Keratinocyte (primary cell): Measurements from ENCODE around the gene LARGE1. TPM values are rescaled to one million over a fixed set of nuclear protein-coding genes. Genes with fewer than 3 reads are reported as not detected.
"Not testable (repeated sequence)": the region's sequence is repeated elsewhere in the genome, so short reads cannot be mapped to it uniquely, and the experiment has no call there.

ENCODE experiments used
- DNase-seq: peaks from one replicate; pipeline ENCODE4 v3.0.0-alpha.2; 2011; ENCODE audit warnings: low read depth, missing footprints, low spot score
- FAIRE-seq: peaks from 2 replicates; lab custom pipeline; 2011; peaks lifted over from hg19 to GRCh38; lab: Jason Lieb, UNC
- H2AFZ ChIP-seq: 2 replicates; pipeline ENCODE4 v1.6.0; 2012; ENCODE audit warnings: low read length, control low read depth, inconsistent platforms; ENCODE audit not compliant: control insufficient read depth
- H3K27ac ChIP-seq: 2 replicates; pipeline ENCODE4 v1.5.1; 2011; ENCODE audit warnings: low read length; ENCODE audit not compliant: control insufficient read depth, insufficient read depth
- H3K27me3 ChIP-seq: 3 replicates; pipeline ENCODE4 v1.6.0; 2011; ENCODE audit warnings: low read length; ENCODE audit not compliant: control insufficient read depth, insufficient read depth; ENCODE audit errors: extremely low read depth
- H3K36me3 ChIP-seq, 2 experiments: 2 replicates in 1 of 2; 3 replicates in 1 of 2; pipeline ENCODE4 v1.5.1; 2011; ENCODE audit warnings: low read length in 2 of 2, mild to moderate bottlenecking in 1 of 2; ENCODE audit not compliant: control insufficient read depth in 2 of 2, insufficient read depth in 2 of 2; ENCODE audit errors: extremely low read depth in 1 of 2
- H3K4me1 ChIP-seq: 3 replicates; pipeline ENCODE4 v1.5.1; 2011; ENCODE audit warnings: low read length; ENCODE audit not compliant: control insufficient read depth, insufficient read depth; ENCODE audit errors: extremely low read depth
- H3K4me2 ChIP-seq: 3 replicates; pipeline ENCODE4 v1.6.0; 2011; ENCODE audit warnings: low read depth, low read length; ENCODE audit not compliant: control insufficient read depth, insufficient read depth; ENCODE audit errors: extremely low read depth
- H3K4me3 ChIP-seq, 3 experiments: fragments of 200-600 bp in 1 of 3; sonication (generic) in 1 of 3; 2 replicates in 2 of 3; 3 replicates in 1 of 3; pipeline ENCODE4 v1.5.1; 2011 to 2016; ENCODE audit warnings: low read length in 3 of 3, mild to moderate bottlenecking in 3 of 3, control low read depth in 2 of 3, inconsistent platforms in 1 of 3, low read depth in 1 of 3, mixed read lengths in 1 of 3, mixed run types in 1 of 3, moderate library complexity in 1 of 3; ENCODE audit not compliant: control insufficient read depth in 2 of 3, insufficient read depth in 2 of 3; ENCODE audit errors: extremely low read depth in 1 of 3
- H3K79me2 ChIP-seq: 2 replicates; pipeline ENCODE4 v1.6.0; 2012; ENCODE audit warnings: low read length; ENCODE audit not compliant: control insufficient read depth, insufficient read depth
- H3K9ac ChIP-seq: 3 replicates; pipeline ENCODE4 v1.6.0; 2011; ENCODE audit warnings: low read length; ENCODE audit not compliant: control insufficient read depth, insufficient read depth; ENCODE audit errors: extremely low read depth
- H3K9me1 ChIP-seq: 3 replicates; pipeline ENCODE4 v1.6.0; 2011; ENCODE audit warnings: low read length; ENCODE audit not compliant: control insufficient read depth, insufficient read depth; ENCODE audit errors: extremely low read depth
- H3K9me3 ChIP-seq: 2 replicates; pipeline ENCODE4 v1.5.1; 2012; ENCODE audit warnings: low read depth, low read length; ENCODE audit not compliant: control insufficient read depth
- H4K20me1 ChIP-seq: 3 replicates; pipeline ENCODE4 v1.6.0; 2011; ENCODE audit warnings: low read length; ENCODE audit not compliant: control insufficient read depth, insufficient read depth; ENCODE audit errors: extremely low read depth
- EZH2 ChIP-seq: IDR thresholded peaks from one replicate; pipeline ENCODE4 v1.6.1; 2012; ENCODE audit warnings: inconsistent platforms, mild to moderate bottlenecking, low read length, moderate library complexity
- dilution Hi-C: fragments of 300-500 bp; cut with MboI; formaldehyde crosslinking; loops from one replicate; pipeline ENCODE4 v1.7.0; 2020; ENCODE audit warnings: low sequenced_read_pairs; ENCODE audit not compliant: extremely low pct_ligation_motif_present
- polyA plus RNA-seq, 5 experiments: library from polyadenylated mRNA; depleted of rRNA in 3 of 5; stranded (reverse) in 3 of 5; stranded (forward) in 1 of 5; unstranded in 1 of 5; fragments of >200 nt; gene quantifications; 1 replicate in 1 of 5; 2 replicates in 3 of 5; 3 replicates in 1 of 5; pipeline versions ENCODE4 v1.2.1 to v1.2.3, GENCODE V29; 2011 to 2012; ENCODE audit warnings: missing spikeins in 2 of 5, low read depth in 1 of 5, low replicate concordance in 1 of 5
- TF ChIP-seq, protein P1 (sequence below), 3 experiments: IDR thresholded peaks in 1 of 3; conservative IDR thresholded peaks in 1 of 3; optimal IDR thresholded peaks in 1 of 3; 2 replicates in 2 of 3; 3 replicates in 1 of 3; pipeline versions ENCODE3 to v1.5.1; 2011; ENCODE audit warnings: low read length in 3 of 3, mild to moderate bottlenecking in 3 of 3, moderate library complexity in 2 of 3, control low read depth in 1 of 3, inconsistent platforms in 1 of 3; ENCODE audit not compliant: insufficient read depth in 2 of 3; ENCODE audit errors: extremely low read depth in 1 of 3

LARGE1 gene
- polyA plus RNA-seq, 1 donor (not counting 4 experiments of a cell fraction or from before 2014, with no cell fraction given), result 4.5 TPM

DNA sequence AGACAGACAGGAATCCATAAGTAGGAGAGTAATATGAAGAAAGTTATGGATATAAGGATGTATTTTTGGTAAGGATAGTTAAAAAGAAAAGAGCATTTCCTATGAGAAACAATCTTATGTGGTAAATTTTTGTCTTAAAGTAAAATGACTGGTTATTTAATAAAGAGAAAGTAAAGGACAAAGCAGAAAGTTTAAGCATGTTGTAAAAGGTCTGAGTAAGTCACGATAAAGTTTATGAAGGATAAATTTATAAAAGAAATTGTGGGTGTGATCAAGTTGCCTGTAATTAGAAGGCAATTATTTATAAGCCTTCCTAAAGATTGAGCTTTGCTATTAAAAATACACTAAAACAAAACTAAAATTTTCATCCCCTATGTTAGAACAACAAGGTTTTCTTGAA is 547.4 kb downstream of the LARGE1 start:
- H3K4me3 ChIP-seq, result no peak overlapping the region
- H3K4me1 ChIP-seq, result no peaks in the 10 kb centered on the region
- no peaks in the 10 kb centered on the region for H3K79me2 ChIP-seq
- TF ChIP-seq, protein P1, sequence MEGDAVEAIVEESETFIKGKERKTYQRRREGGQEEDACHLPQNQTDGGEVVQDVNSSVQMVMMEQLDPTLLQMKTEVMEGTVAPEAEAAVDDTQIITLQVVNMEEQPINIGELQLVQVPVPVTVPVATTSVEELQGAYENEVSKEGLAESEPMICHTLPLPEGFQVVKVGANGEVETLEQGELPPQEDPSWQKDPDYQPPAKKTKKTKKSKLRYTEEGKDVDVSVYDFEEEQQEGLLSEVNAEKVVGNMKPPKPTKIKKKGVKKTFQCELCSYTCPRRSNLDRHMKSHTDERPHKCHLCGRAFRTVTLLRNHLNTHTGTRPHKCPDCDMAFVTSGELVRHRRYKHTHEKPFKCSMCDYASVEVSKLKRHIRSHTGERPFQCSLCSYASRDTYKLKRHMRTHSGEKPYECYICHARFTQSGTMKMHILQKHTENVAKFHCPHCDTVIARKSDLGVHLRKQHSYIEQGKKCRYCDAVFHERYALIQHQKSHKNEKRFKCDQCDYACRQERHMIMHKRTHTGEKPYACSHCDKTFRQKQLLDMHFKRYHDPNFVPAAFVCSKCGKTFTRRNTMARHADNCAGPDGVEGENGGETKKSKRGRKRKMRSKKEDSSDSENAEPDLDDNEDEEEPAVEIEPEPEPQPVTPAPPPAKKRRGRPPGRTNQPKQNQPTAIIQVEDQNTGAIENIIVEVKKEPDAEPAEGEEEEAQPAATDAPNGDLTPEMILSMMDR (optimal IDR thresholded peaks at IDR 0.05 in 1 of 3, IDR thresholded peaks at IDR 0.05 in 1 of 3, conservative IDR thresholded peaks at IDR 0.05 in 1 of 3; ENCODE audit: extremely low read depth in 1 of 3, insufficient read depth in 2 of 3, low read length in 3 of 3), result no peak
- TF ChIP-seq EZH2, result no peak
- no peaks in the 10 kb centered on the region for H3K36me3 ChIP-seq
- H4K20me1 ChIP-seq, result no peaks in the 10 kb centered on the region
- H3K27me3 ChIP-seq, result no peaks in the 10 kb centered on the region
- H3K9me1 ChIP-seq, result no peaks in the 10 kb centered on the region
- H2AFZ ChIP-seq, result no peak overlapping the region
- no peaks in the 10 kb centered on the region for H3K9me3 ChIP-seq
- no peak overlapping the region for H3K9ac ChIP-seq
- no peak overlapping the region for H3K4me2 ChIP-seq
- H3K27ac ChIP-seq, result no peak overlapping the region
- DNase-seq, result no peak
- FAIRE-seq, result no peak
- dilution Hi-C loops, result no loop called here

DNA sequence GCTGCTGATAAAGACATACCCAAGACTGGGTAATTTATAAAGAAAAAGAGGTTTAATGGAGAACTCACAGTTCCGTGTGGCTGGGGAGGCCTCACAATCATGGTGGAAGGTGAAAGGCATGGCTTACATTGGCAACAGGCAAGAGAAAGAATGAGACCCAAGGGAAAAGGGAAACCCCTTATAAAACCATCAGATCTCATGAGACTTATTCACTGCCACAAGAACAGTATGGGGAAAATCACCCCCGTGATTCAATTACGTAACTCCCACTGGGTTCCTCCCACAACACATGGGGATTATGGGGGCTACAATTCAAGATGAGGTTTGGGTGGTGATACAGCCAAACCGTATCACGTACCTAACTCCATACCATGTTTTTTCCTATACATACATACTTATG is 557.0 kb downstream of the LARGE1 start:
- H3K79me2 ChIP-seq, DNase-seq, H3K27ac ChIP-seq, H4K20me1 ChIP-seq, H3K27me3 ChIP-seq, H3K4me3 ChIP-seq, FAIRE-seq, H3K9me3 ChIP-seq, H2AFZ ChIP-seq, H3K4me1 ChIP-seq, H3K36me3 ChIP-seq, H3K9ac ChIP-seq, dilution Hi-C loops, H3K4me2 ChIP-seq, H3K9me1 ChIP-seq: not testable (repeated sequence)

DNA sequence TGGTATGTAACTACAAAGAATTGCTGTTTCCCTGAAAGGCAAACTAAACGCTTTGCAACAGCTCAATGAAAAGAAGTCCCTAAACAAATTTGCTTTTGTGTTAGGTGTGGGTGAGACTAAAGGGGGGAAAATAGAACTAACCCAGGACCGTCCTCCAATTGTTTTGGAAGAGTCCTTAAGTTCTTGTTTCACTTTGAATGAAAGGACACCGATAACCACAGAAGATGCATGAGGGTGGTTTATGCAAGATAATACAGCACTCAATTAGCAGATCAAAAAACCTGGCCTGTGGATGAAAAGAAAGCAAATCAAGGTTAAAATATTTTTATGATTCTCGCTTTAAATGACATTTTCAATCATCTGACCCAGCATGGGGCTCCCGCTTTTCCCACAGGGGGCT is 557.6 kb downstream of the LARGE1 start:
- Histone ChIP-seq H3K4me1 (no peaks in the 10 kb centered on the region), H3K79me2 (no peaks in the 10 kb centered on the region), H4K20me1 (no peaks in the 10 kb centered on the region), H2AFZ (no peak overlapping the region), H3K36me3 (no peaks in the 10 kb centered on the region), H3K9me3 (no peaks in the 10 kb centered on the region), H3K9me1 (no peaks in the 10 kb centered on the region), H3K27ac (no peak overlapping the region), H3K4me3 (no peak overlapping the region), H3K9ac (no peak overlapping the region), H3K4me2 (no peak overlapping the region), H3K27me3 (no peaks in the 10 kb centered on the region)
- dilution Hi-C loops, result no loop called here
- FAIRE-seq, result no peak
- TF ChIP-seq EZH2, result no peak
- TF ChIP-seq, protein P1 (optimal IDR thresholded peaks at IDR 0.05 in 1 of 3, IDR thresholded peaks at IDR 0.05 in 1 of 3, conservative IDR thresholded peaks at IDR 0.05 in 1 of 3; ENCODE audit: extremely low read depth in 1 of 3, insufficient read depth in 2 of 3, low read length in 3 of 3), result no peak
- DNase-seq, result no peak
